MCF 10A (cell line): ENCODE results near the gene ARHGEF39. TPM values are rescaled to one million over a fixed set of nuclear protein-coding genes. Genes with fewer than 3 reads are reported as not detected.

Source experiments
- BruUV-seq: library from RNA; stranded (reverse); fragments of 400-500 nt; replicated peaks from 2 replicates; lab custom pipeline; 2021; lab: Mats Ljungman, UMichigan
- CTCF ChIA-PET: fragments of 300-600 bp; sonication (Branson Sonifier 250); formaldehyde crosslinking; extraction: SDS; loops from one replicate; lab custom pipeline; 2021; ENCODE audit warnings: antibody characterized with exemption, inconsistent platforms; lab: Yijun Ruan, JAX
- POLR2A ChIA-PET: fragments of 300-600, 350-650 bp; sonication (Branson Sonifier 250); formaldehyde crosslinking; extraction: SDS; loops from one replicate; lab custom pipeline; 2020; ENCODE audit warnings: antibody characterized with exemption, inconsistent platforms; lab: Yijun Ruan, JAX
- DNase-seq: peaks from one replicate; pipeline ENCODE4 v3.0.0-alpha.2; 2018; ENCODE audit not compliant: unreplicated experiment
- H3K27ac Mint-ChIP-seq: one replicate; pipeline ENCODE4 v1.8.0; 2022; ENCODE audit warnings: mild to moderate bottlenecking, low read depth, mixed read lengths; ENCODE audit not compliant: unreplicated experiment
- H3K27me3 Mint-ChIP-seq: one replicate; pipeline ENCODE4 v1.8.0; 2022; ENCODE audit warnings: mixed read lengths; ENCODE audit not compliant: insufficient read depth, unreplicated experiment
- H3K36me3 Mint-ChIP-seq: one replicate; pipeline ENCODE4 v1.8.0; 2022; ENCODE audit warnings: mild to moderate bottlenecking, moderate library complexity, mixed read lengths; ENCODE audit not compliant: insufficient read depth, unreplicated experiment
- H3K4me1 Mint-ChIP-seq: one replicate; pipeline ENCODE4 v1.8.0; 2022; ENCODE audit warnings: mixed read lengths; ENCODE audit not compliant: insufficient read depth, unreplicated experiment
- H3K4me3 Mint-ChIP-seq: one replicate; pipeline ENCODE4 v1.8.0; 2022; ENCODE audit warnings: mild to moderate bottlenecking, moderate library complexity, mixed read lengths; ENCODE audit not compliant: unreplicated experiment
- H3K9me3 Mint-ChIP-seq: one replicate; pipeline ENCODE4 v1.8.0; 2022; ENCODE audit warnings: mixed read lengths; ENCODE audit not compliant: unreplicated experiment
- CTCF ChIP-seq: fragments of 200-600 bp; IDR thresholded peaks from one replicate; pipeline ENCODE4 v1.8.0; 2022; ENCODE audit warnings: antibody characterized with exemption, mild to moderate bottlenecking; ENCODE audit not compliant: unreplicated experiment
- intact Hi-C: fragments of 100-400 bp; cut with micrococcal nuclease; formaldehyde crosslinking; loops from 2 replicates; pipeline ENCODE4 v1.14.1; 2022
- total RNA-seq: library from RNA; stranded (reverse); gene quantifications from 2 replicates; pipeline ENCODE4 v1.2.3, GENCODE V29; 2022

The ARHGEF39 gene
- total RNA-seq, 1 experiment from 2014 or later, result 5.1 TPM

- Mint-ChIP-seq H3K36me3 (peaks cover 24% of the 10 kb centered on the region), H3K9me3 (no peaks in the 10 kb centered on the region), H3K4me1 (no peaks in the 10 kb centered on the region), H3K27me3 (no peaks in the 10 kb centered on the region), H3K4me3 (no peak overlapping the region), H3K27ac (no peak overlapping the region)
- intact Hi-C loops, result no loop called here
- ChIA-PET POLR2A (interaction anchor here (1.3 to 1.5 kb wide), 2 partner anchors 8 to 22 kb away, joined by 3 to 5 read pairs; no protein-coding TSS in a partner anchor), CTCF (interaction anchor here (1.9 kb wide), 1 partner anchor 17 kb away, joined by 6 read pairs; no protein-coding TSS in a partner anchor)
- no peak for DNase-seq
- no peak for TF ChIP-seq CTCF
- BruUV-seq, result no TSS peak
Measured at GRCh38 chr9:35700031-35700430, 35.0 kb upstream of the ARHGEF39 start.

- no peak for DNase-seq
- CTCF ChIA-PET, result interaction anchor here (0.5 to 8.1 kb wide), 11 partner anchors 9 to 114 kb away, joined by 3 to 155 read pairs (median 5); partner anchors contain the start of genes CREB3, GBA2, RGP1 and SPAG8
- Mint-ChIP-seq H3K27ac (no peak overlapping the region), H3K9me3 (no peaks in the 10 kb centered on the region), H3K27me3 (no peaks in the 10 kb centered on the region), H3K36me3 (peaks cover 19% of the 10 kb centered on the region), H3K4me1 (no peaks in the 10 kb centered on the region), H3K4me3 (no peak overlapping the region)
- intact Hi-C loops, result no loop called here
- no peak for TF ChIP-seq CTCF
- POLR2A ChIA-PET, result interaction anchor here (1.6 kb wide), 1 partner anchor 10 kb away, joined by 3 read pairs; no protein-coding TSS in a partner anchor
- no TSS peak for BruUV-seq
Measured at GRCh38 chr9:35698231-35698630, 33.2 kb upstream of the ARHGEF39 start.

GRCh38 chr9:35697486-35697885 is 32.5 kb upstream of the ARHGEF39 start:
- BruUV-seq, result TSS peak; percentile 78
- H3K4me3 Mint-ChIP-seq, result no peak overlapping the region
- H3K9me3 Mint-ChIP-seq, result no peaks in the 10 kb centered on the region
- no peaks in the 10 kb centered on the region for H3K27me3 Mint-ChIP-seq
- ChIA-PET CTCF (interaction anchor here (0.6 to 8.1 kb wide), 25 partner anchors 8 to 166 kb away, joined by 3 to 155 read pairs (median 7); partner anchors contain the start of genes ARHGEF39, CCDC107, CREB3 and GBA2), POLR2A (interaction anchor here (1.5 to 3.4 kb wide), 6 partner anchors 11 to 51 kb away, joined by 3 to 14 read pairs (median 8); partner anchors contain the start of genes ARHGEF39, CCDC107, CREB3 and RMRP)
- peaks cover 19% of the 10 kb centered on the region for H3K36me3 Mint-ChIP-seq
- intact Hi-C loops, result loop anchor here (2.0 kb wide), 1 partner anchor 31 kb away; no protein-coding TSS in a partner anchor
- H3K27ac Mint-ChIP-seq, result no peak overlapping the region
- TF ChIP-seq CTCF, result no peak
- DNase-seq, result no peak
- H3K4me1 Mint-ChIP-seq, result no peaks in the 10 kb centered on the region

- Mint-ChIP-seq H3K4me3 (no peak overlapping the region), H3K4me1 (no peaks in the 10 kb centered on the region), H3K36me3 (peaks cover 19% of the 10 kb centered on the region), H3K9me3 (no peaks in the 10 kb centered on the region), H3K27me3 (no peaks in the 10 kb centered on the region), H3K27ac (no peak overlapping the region)
- ChIA-PET CTCF (interaction anchor here (0.5 to 8.1 kb wide), 34 partner anchors 9 to 645 kb away, joined by 3 to 155 read pairs (median 5); partner anchors contain the start of genes ARHGEF39, CCDC107, CREB3 and GBA2), POLR2A (interaction anchor here (0.8 to 3.4 kb wide), 16 partner anchors 12 to 186 kb away, joined by 3 to 14 read pairs (median 4); partner anchors contain the start of genes ARHGEF39, CCDC107, CREB3 and GBA2)
- peak; percentile 72 for TF ChIP-seq CTCF
- DNase-seq, result peak; percentile 68
- no TSS peak for BruUV-seq
- intact Hi-C loops, result loop anchor here (2.0 kb wide), 1 partner anchor 32 kb away; no protein-coding TSS in a partner anchor
Measured at GRCh38 chr9:35696520-35697215, 31.7 kb upstream of the ARHGEF39 start.
